ENCODE results near the gene ABCD1.

ABCD1 gene

GRCh38 chrX:153775293-153776119 is 50.9 kb downstream of the ABCD1 start:
- DNase-seq = no peak

GRCh38 chrX:153776120-153776599 is 51.5 kb downstream of the ABCD1 start:
- no peak for DNase-seq

DNA sequence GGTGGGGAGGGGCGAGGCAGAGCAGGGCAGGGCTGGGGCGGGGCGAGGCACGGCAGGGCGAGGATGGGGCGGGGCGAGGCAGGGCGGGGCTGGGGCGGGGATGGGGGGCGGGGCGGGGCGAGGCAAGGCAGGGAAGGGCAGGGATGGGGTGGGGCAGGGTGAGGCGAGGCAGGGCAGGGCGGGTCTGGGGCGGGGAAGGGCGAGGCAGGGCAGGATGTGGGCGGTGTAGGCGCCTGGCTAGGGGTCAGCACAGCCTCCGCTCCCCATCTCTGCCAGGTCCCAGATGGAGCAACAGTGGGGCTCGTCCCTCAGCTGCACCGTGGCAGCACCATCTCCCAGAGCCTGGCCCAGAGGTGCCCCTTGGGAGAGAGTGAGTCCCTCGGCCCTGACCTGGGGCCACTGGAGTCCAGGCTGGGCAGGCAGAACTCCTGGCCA is 52.0 kb downstream of the ABCD1 start:
- no peak for DNase-seq

- no peak for DNase-seq
Measured at GRCh38 chrX:153777261-153778090, 52.8 kb downstream of the ABCD1 start.

DNA sequence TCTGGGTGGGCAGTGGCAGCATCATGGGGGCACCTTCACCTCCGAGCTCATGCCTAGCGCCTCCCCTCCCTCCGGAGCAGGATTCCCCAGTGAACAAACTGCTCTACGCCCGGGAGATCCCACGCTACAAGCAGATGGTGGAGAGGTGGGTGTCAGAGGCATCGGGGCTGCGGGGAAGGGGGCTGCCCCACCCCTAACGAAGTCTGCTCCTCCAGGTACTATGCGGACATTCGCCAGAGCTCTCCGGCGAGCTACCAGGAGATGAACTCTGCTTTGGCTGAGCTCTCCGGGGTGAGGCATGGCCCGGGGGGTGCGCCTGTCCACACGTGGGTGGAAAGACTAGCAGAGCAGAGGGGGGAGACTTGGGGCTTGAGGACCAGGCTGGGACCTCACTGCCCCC is 53.5 kb downstream of the ABCD1 start:
- no peak for DNase-seq

DNA sequence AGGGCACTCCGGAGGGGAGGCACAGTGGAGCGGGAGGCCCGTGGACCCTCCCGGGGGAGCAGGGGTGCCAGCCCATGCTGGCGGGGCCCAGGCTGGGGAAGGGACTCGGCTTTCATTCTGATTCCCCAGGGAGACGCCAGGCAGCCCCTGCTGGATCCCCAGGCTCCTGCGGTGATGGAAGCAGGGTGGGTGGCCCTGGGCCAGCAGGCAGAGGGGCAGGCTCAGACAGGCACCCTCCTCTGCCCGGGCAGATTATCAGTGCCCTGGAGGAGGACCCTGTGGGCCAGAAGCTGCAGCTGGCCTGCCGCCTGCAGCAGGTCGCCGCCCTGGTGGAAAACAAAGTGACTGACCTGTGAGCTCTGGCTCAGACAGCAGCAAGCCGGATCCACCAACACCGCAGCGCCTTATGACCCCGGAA is 54.0 kb downstream of the ABCD1 start:
- no peak for DNase-seq

GRCh38 chrX:153779891-153780677 is 55.4 kb downstream of the ABCD1 start:
- DNase-seq = no peak

DNA sequence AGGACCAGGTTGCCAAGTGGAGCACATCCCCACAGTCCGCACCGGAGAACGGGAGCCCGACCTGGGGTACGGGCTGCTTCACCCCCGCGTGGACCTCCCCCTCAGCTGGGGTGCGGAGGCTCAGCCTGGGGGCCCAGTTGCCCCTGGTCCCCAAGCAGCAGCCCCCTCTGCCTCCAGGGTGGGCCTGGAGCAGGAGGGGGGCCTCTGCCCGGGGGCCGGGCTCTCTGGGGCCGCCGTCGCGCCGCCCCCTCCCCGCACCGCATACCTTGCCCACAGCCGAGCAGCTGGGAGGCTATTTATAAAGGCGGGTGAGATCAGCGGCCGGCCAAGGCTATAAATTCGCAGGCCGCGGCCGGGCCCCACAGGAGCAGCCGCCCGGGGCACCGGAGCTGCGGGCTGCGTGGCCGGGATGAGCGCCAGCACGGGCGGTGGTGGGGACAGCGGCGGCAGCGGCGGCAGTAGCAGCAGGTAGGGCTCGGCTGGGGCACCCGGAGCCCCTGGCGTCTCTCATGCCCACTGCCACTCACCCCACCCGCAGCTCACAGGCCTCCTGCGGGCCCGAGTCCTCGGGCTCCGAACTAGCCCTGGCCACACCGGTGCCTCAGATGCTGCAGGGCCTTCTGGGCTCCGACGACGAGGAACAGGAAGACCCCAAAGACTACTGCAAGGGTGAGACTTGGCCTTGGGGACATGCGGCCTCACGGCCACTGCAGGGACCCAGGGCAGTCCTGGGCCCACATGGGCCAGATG is 56.2 kb downstream of the ABCD1 start, which contains the start of gene SRPK3:
Gene SRPK3 (plus strand): TSS at position 364 of the 750 bp plus-strand sequence. CDS start 46 bp downstream, at position 410.
- no peak for DNase-seq

DNA sequence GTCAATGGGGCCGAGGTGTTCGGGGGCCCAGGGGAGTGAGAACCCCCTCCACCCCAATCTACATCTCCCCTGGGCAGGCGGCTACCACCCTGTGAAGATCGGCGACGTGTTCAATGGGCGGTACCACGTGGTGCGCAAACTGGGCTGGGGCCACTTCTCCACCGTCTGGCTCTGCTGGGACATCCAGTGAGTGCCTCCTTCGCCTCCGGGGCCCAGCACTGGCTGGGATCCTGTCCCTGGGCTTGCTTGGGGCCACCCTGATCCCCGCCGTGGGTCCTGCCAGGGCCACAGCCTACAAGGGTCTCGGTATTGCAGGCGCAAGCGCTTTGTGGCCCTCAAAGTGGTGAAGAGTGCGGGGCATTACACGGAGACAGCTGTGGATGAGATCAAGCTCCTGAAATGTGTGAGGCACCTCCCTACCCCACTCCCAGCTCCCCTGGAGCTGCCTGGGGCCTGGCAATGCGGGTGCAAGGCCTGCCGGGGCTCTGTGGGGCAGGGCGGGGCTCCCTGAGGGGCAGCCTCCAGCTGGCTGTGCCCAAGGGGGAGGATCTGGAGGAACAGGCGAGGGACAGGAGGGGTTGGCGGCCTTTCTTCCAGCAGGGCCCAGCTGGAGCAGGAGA is 56.9 kb downstream of the ABCD1 start:
- no peak for DNase-seq

DNA sequence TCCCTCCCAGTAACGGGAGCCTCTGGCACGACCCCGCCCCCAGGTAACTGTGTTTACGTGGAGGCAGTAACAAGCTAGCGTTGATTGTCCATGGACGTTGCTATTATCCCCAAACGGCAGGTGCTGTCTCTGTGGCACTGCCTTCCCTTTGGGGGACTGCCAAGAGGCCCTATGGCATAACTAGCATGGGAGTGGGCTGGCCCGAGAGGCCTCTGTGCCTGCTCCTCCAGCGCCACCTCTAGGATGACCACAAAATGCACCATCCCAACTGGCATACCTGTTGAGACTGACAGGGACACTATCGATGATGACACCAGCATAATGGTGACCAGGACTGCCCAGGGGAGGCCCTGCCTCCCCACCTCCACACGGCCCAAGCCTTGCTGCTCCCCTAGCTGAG is 57.7 kb downstream of the ABCD1 start:
- no peak for DNase-seq

GRCh38 chrX:153782871-153783270 is 58.2 kb downstream of the ABCD1 start:
- DNase-seq = no peak

DNA sequence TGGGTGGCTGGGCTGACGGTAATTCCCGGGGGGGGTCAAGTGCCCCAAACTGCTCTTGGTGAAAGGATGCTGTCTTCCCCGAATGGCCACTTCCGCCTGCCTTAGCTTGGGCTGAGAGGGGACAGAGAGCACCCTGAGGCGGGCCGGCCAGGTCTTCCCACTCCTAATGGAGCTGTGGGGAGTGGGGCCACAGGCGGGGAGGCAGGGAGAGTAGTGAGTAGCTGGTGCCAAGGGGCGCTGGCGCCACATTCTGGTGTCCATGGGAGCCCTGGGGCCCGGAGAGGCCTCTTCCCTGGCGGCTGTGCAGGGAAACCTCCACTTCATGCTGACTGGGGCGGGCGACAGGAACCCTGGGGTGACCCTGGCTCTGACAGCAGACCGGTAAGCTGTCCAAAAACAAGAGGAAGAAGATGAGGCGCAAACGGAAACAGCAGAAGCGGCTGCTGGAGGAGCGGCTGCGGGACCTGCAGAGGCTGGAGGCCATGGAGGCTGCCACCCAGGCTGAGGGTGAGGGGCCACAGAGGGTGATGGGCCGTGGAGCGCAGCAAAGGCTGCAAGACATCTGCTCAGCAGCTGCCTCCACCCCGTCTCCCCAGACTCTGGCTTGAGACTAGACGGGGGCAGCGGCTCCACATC is 58.8 kb downstream of the ABCD1 start:
- no peak for DNase-seq

- no peak for DNase-seq
Measured at GRCh38 chrX:153784325-153784967, 59.8 kb downstream of the ABCD1 start.

GRCh38 chrX:153786669-153787068 is 62.0 kb downstream of the ABCD1 start:
- no peak for DNase-seq

DNA sequence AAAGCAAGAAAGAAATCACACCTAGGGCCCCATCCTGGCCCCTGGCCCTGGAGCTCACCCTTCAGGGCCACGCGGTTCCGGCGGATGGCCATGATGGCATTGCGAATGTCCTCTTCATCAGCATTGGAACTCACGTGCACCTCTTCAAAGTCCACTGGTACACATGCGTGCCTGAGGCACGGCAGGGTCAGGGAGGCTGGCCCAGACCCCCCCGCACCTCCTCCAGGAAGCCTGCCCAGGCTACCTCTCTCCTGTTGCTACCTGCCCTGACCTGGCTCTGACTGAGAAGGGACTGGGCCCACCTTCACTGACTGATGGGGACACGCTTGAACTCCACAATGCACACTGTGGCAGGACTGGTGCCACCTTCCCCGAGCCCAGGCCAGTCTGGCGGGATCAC is 65.0 kb downstream of the ABCD1 start:
- no peak for DNase-seq

- DNase-seq = no peak
Measured at GRCh38 chrX:153791104-153791852, 66.6 kb downstream of the ABCD1 start.

- no peak for DNase-seq
Measured at GRCh38 chrX:153792368-153792767, 67.7 kb downstream of the ABCD1 start.

- DNase-seq = no peak
Measured at GRCh38 chrX:153793291-153793690, 68.6 kb downstream of the ABCD1 start.

Measured in central memory CD4-positive, alpha-beta T cell (primary cell).